Measurements from ENCODE around the gene CNTF.

- TF ChIP-seq GFI1B (tag by site-specific recombination; IDR thresholded peaks at IDR 0.05) (no peak), ZNF518A (tag by site-specific recombination; conservative IDR thresholded peaks at IDR 0.05; ENCODE audit: low read depth) (no peak), CTCF (tag by site-specific recombination; IDR thresholded peaks at IDR 0.05) (no peak), YY1 (tag by site-specific recombination; IDR thresholded peaks at IDR 0.05) (no peak), ZSCAN30 (tag by site-specific recombination; IDR thresholded peaks at IDR 0.05) (no peak), ZNF580 (tag by site-specific recombination; IDR thresholded peaks at IDR 0.05) (no peak)
Observed at GRCh38 chr11:58640386-58641023, 18.0 kb downstream of the CNTF start.
